ENCODE results near the gene NCAPG2. TPM values are rescaled to one million over a fixed set of nuclear protein-coding genes. Genes with fewer than 3 reads are reported as not detected.

Gene NCAPG2
- total RNA-seq, 1 experiment from 2014 or later: 99.4 TPM

- WGBS (ENCODE audit: extremely low coverage, insufficient read length, low lambda C conversion rate): no CpG with 5 or more reads among the region's 4 CpGs
- Mint-ChIP-seq H3K4me1 (peaks cover 6 to 18% of the 10 kb centered on the region in 2 experiments), H3K27me3 (ENCODE audit: low read depth) (no peaks in the 10 kb centered on the region; the same call in 1 of the 2 replicates), H3K27ac (no peak overlapping the region), H3K36me3 (ENCODE audit: insufficient read depth in 1 of 3, low read depth in 3 of 3) (peaks cover 3 to 9% (median 6%) of the 10 kb centered on the region in 3 experiments; a peak in 4 of 7 replicates), H3K9me3 (no peaks in the 10 kb centered on the region), H3K4me3 (no peak overlapping the region)
- H4K91ac ChIP-seq (ENCODE audit: insufficient read length, low read depth, low read length): no peak overlapping the region
- no peaks in the 10 kb centered on the region for H3K79me2 ChIP-seq (ENCODE audit: insufficient read depth, low read length)
- H2AFZ ChIP-seq (ENCODE audit: low read length): no peak overlapping the region
- no peaks in the 10 kb centered on the region for H3K79me1 ChIP-seq (ENCODE audit: insufficient read depth, low read depth, low read length, poor library complexity, severe bottlenecking)
- no peak overlapping the region for H2BK15ac ChIP-seq (ENCODE audit: low read depth, low read length)
- no peak for DNase-seq
- no peak overlapping the region for H3K23ac ChIP-seq (ENCODE audit: insufficient read length, low read depth, low read length)
- H3K27me3 ChIP-seq (ENCODE audit: insufficient read depth, low read length): no peaks in the 10 kb centered on the region
- no peaks in the 10 kb centered on the region for H3K9me3 ChIP-seq (ENCODE audit: control insufficient read depth, low read depth, low read length)
- no peak overlapping the region for H2BK12ac ChIP-seq (ENCODE audit: insufficient read length, low read depth, low read length)
- no peak overlapping the region for H3K27ac ChIP-seq (ENCODE audit: insufficient read length, low read depth, low read length)
- no peak overlapping the region for H2BK120ac ChIP-seq (ENCODE audit: low read depth, low read length, poor library complexity, severe bottlenecking)
- H3K9ac ChIP-seq (ENCODE audit: extremely low read depth, insufficient read length, low read length): no peak overlapping the region
- H2BK20ac ChIP-seq (ENCODE audit: low read depth, low read length, poor library complexity, severe bottlenecking): no peak overlapping the region
- H3K56ac ChIP-seq (ENCODE audit: insufficient read length, low read depth, low read length): no peak overlapping the region
- TF ChIP-seq, protein P1, sequence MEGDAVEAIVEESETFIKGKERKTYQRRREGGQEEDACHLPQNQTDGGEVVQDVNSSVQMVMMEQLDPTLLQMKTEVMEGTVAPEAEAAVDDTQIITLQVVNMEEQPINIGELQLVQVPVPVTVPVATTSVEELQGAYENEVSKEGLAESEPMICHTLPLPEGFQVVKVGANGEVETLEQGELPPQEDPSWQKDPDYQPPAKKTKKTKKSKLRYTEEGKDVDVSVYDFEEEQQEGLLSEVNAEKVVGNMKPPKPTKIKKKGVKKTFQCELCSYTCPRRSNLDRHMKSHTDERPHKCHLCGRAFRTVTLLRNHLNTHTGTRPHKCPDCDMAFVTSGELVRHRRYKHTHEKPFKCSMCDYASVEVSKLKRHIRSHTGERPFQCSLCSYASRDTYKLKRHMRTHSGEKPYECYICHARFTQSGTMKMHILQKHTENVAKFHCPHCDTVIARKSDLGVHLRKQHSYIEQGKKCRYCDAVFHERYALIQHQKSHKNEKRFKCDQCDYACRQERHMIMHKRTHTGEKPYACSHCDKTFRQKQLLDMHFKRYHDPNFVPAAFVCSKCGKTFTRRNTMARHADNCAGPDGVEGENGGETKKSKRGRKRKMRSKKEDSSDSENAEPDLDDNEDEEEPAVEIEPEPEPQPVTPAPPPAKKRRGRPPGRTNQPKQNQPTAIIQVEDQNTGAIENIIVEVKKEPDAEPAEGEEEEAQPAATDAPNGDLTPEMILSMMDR (conservative IDR thresholded peaks at IDR 0.05): no peak
- H4K5ac ChIP-seq (ENCODE audit: insufficient read length, low read depth, low read length): no peak overlapping the region
- H2BK5ac ChIP-seq (ENCODE audit: insufficient read length, low read length): no peak overlapping the region
- no peak overlapping the region for H3K4ac ChIP-seq (ENCODE audit: low read depth, low read length)
- no peak overlapping the region for H4K8ac ChIP-seq (replicated peaks; ENCODE audit: insufficient read length, low read depth, low read length)
- H3K4me1 ChIP-seq (ENCODE audit: insufficient read depth, low read length): no peaks in the 10 kb centered on the region; the same call in 1 of the 2 replicates
- no peak overlapping the region for H3K14ac ChIP-seq (ENCODE audit: insufficient read depth, low read length)
- no peak overlapping the region for H3K18ac ChIP-seq (ENCODE audit: insufficient read length, low read depth, low read length)
- no peak overlapping the region for H3T11ph ChIP-seq (ENCODE audit: low read length)
- no peaks in the 10 kb centered on the region for H3K23me2 ChIP-seq (ENCODE audit: insufficient read length, low read depth, low read length, poor library complexity, severe bottlenecking)
- H2AK5ac ChIP-seq (ENCODE audit: insufficient read length, low read length): no peak overlapping the region
- no peaks in the 10 kb centered on the region for H4K20me1 ChIP-seq (ENCODE audit: control insufficient read depth, insufficient read depth, insufficient read length)
- H3K4me2 ChIP-seq (ENCODE audit: insufficient read depth, insufficient read length, low read length): no peak overlapping the region
Observed at GRCh38 chr7:158725506-158725800, 20.8 kb upstream of the NCAPG2 start.
